ENCODE results near the gene ACTR10. TPM values are rescaled to one million over a fixed set of nuclear protein-coding genes. Genes with fewer than 3 reads are reported as not detected.

Gene ACTR10
- total and polyA plus RNA-seq, 3 donors from 2014 or later, result 53.0 to 87.2 (median 68.0) TPM

DNA sequence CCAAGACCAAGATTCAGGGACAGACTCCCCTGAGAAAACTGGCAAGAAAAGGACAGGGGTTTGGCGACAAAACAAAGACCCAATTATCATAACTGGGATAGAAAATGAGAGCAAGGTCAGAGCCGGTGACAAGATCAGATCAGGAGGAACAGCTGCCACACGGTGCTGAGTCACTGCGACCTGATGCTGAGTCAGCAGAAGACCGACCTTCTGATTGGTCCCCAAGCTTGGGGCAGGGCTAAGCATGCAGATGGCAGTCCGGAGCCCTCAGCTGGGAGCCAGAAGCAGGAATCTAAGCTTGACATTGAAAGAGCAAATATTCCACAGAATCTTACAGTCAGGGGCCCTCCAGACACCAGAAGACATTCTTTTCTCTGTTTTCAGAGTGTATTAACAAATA, 28.9 kb upstream of the ACTR10 start:
- 11 to 12% methylated on average over 6 of the region's 6 CpGs for WGBS, 2 donors
- Histone ChIP-seq H3K36me3 (ENCODE audit: low read depth, missing control alignments) (no peaks in the 10 kb centered on the region), H3K4me1 (peaks cover 17% of the 10 kb centered on the region), H3K27me3 (no peaks in the 10 kb centered on the region), H3K4me3 (no peak overlapping the region), H3K9me3 (no peaks in the 10 kb centered on the region), H3K27ac (peak overlapping the region; percentile 64 to 69)
- TF ChIP-seq, protein P1, sequence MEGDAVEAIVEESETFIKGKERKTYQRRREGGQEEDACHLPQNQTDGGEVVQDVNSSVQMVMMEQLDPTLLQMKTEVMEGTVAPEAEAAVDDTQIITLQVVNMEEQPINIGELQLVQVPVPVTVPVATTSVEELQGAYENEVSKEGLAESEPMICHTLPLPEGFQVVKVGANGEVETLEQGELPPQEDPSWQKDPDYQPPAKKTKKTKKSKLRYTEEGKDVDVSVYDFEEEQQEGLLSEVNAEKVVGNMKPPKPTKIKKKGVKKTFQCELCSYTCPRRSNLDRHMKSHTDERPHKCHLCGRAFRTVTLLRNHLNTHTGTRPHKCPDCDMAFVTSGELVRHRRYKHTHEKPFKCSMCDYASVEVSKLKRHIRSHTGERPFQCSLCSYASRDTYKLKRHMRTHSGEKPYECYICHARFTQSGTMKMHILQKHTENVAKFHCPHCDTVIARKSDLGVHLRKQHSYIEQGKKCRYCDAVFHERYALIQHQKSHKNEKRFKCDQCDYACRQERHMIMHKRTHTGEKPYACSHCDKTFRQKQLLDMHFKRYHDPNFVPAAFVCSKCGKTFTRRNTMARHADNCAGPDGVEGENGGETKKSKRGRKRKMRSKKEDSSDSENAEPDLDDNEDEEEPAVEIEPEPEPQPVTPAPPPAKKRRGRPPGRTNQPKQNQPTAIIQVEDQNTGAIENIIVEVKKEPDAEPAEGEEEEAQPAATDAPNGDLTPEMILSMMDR (IDR thresholded peaks at IDR 0.05), result no peak
- intact Hi-C loops (cut with DNase I; ENCODE audit: low total_unique reads), result no loop called here
- DNase-seq, result peak; percentile 95

DNA sequence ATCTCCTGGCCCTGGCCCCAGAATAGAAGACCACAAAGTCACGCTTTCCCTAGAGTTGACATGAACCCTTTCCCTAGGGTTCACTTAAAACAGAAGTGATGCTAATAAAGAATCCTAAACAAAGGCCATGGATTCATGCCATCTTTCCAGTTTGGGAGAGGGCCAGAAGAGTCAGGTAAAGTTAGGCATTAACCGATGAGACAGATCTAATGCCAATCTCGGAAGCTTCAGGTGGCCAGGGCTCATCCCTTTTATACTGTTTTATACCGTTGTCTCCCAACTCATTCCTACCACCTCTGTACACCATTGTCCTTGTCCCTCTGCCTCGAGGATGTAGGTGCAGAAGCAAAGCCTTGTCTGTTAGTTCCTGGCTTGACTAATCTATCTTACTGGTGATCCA, 22.8 kb upstream of the ACTR10 start:
- intact Hi-C loops (cut with DNase I; ENCODE audit: low total_unique reads), result no loop called here
- WGBS, 2 donors, result 81 to 89% methylated on average over 5 of the region's 5 CpGs

DNA sequence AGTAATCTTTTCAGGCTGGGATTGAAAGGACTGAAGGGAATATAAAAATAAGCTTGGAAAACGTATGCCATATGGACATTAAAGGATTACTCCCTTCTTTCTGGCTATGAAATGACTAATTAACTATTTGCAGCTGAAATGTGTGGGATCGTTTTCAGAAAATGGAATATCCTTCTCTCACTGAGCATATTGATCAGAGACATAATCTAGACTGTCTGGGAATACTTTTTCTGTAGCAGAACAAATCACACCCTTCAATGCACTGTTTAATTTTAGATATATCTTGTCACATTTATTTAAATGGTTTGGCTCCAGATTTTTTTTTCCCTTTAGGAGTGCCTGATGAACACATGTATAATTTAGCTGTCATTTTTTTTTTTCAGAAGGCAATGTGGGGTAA, 10.8 kb upstream of the ACTR10 start:
- 69 to 89% methylated on average over 2 of the region's 2 CpGs for WGBS, 2 donors
- no peak for DNase-seq
- H3K4me3 ChIP-seq, result no peak overlapping the region
- H3K27ac ChIP-seq, result no peak overlapping the region
- no peak for TF ChIP-seq POLR2A (IDR thresholded peaks at IDR 0.05)
- TF ChIP-seq, protein P1 (IDR thresholded peaks at IDR 0.05), result no peak
- no peaks in the 10 kb centered on the region for H3K4me1 ChIP-seq
- H3K9me3 ChIP-seq, result no peaks in the 10 kb centered on the region
- intact Hi-C loops (cut with DNase I; ENCODE audit: low total_unique reads), result no loop called here
- no peaks in the 10 kb centered on the region for H3K27me3 ChIP-seq
- no peaks in the 10 kb centered on the region for H3K36me3 ChIP-seq (ENCODE audit: low read depth, missing control alignments)

More for the DNA sequence above, 22.8 kb upstream of the ACTR10 start:
- no peak for TF ChIP-seq POLR2A (IDR thresholded peaks at IDR 0.05)
- TF ChIP-seq, protein P1 (IDR thresholded peaks at IDR 0.05), result no peak
- Histone ChIP-seq H3K9me3 (no peaks in the 10 kb centered on the region), H3K4me1 (no peaks in the 10 kb centered on the region), H3K36me3 (ENCODE audit: low read depth, missing control alignments) (no peaks in the 10 kb centered on the region), H3K4me3 (no peak overlapping the region), H3K27me3 (no peaks in the 10 kb centered on the region), H3K27ac (no peak overlapping the region)
- DNase-seq, result no peak

DNA sequence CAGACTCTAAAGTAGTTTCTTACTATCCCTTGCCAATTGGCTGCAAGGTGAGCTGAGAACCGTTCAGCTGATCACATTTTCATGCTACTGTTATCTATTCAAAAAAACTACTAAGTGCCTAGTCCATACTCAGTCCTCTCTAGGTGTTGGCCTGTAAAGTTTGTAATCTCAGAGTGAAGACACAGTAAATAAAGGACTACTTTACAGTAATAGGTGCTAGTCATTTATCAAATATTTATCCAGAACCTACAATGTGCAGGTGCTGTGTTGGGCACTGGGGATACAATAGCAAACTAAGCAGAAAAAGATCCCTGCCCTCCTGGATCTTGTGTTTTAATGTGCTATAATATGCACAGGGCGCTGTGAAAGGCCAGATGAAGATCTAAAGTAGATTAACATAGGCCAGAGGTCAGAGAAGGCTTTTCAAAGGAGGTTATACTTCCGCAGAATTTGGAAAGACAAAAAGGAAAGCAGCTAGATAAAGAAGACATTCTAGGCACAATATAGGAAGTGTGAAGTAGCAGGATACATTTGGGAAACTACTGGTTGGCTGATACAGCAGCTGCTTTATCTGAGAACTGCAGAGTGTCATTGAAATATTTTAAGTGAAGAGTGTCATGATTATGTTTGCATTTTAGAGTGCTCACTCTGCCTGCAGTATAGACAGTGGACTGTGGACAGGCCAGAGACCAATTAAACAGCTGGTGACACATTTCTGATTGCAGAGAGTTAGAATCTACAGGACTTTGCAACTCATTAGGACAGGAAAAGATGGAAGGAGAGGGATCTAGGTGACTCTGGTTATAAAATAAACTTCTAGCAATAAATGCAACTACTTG, 8.0 kb upstream of the ACTR10 start:
- 77 to 79% methylated on average over 3 of the region's 3 CpGs for WGBS, 2 donors
- Histone ChIP-seq H3K27ac (no peak overlapping the region), H3K36me3 (ENCODE audit: low read depth, missing control alignments) (no peaks in the 10 kb centered on the region), H3K4me3 (no peak overlapping the region), H3K9me3 (no peaks in the 10 kb centered on the region), H3K27me3 (no peaks in the 10 kb centered on the region), H3K4me1 (no peaks in the 10 kb centered on the region)
- TF ChIP-seq, protein P1 (IDR thresholded peaks at IDR 0.05), result no peak
- TF ChIP-seq POLR2A (IDR thresholded peaks at IDR 0.05), result no peak
- no peak for DNase-seq
- intact Hi-C loops (cut with DNase I; ENCODE audit: low total_unique reads), result no loop called here

DNA sequence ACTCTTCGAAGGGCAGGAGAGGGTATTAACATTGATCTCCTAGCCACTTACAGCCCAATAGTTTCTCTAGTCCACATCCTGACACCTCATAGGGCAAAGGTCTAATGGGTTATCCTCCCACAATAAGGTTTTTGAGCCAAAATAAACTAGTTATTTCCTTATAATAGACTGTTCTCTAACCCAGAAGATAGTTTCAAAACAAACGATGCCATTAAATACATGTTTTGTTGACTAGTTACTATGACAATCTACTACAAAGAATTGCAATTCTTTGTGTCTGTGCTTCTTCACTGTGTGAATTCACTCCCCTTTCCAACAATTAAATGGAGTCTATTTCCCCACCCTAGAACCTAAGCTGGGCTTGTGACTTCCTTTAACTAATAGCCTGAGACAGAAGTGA, 6.4 kb upstream of the ACTR10 start:
- no peak for TF ChIP-seq POLR2A (IDR thresholded peaks at IDR 0.05)
- TF ChIP-seq, protein P1 (IDR thresholded peaks at IDR 0.05), result no peak
- 50 to 53% methylated on average over 2 of the region's 2 CpGs for WGBS, 2 donors
- H3K4me3 ChIP-seq, result no peak overlapping the region
- DNase-seq, result no peak
- no peaks in the 10 kb centered on the region for H3K36me3 ChIP-seq (ENCODE audit: low read depth, missing control alignments)
- intact Hi-C loops (cut with DNase I; ENCODE audit: low total_unique reads), result no loop called here
- H3K4me1 ChIP-seq, result no peaks in the 10 kb centered on the region
- no peak overlapping the region for H3K27ac ChIP-seq
- no peaks in the 10 kb centered on the region for H3K9me3 ChIP-seq
- H3K27me3 ChIP-seq, result no peaks in the 10 kb centered on the region

Data from testis (tissue), 3 donors.